Measurements from ENCODE around the gene DAPK2.

The DAPK2 gene

GRCh38 chr15:64052925-64053491 is 6.7 kb upstream of the DAPK2 start:
- no peak for DNase-seq

GRCh38 chr15:64051407-64052259 is 5.3 kb upstream of the DAPK2 start:
- DNase-seq, result no peak

- no peak for DNase-seq
Observed at GRCh38 chr15:64051093-64051402, 4.8 kb upstream of the DAPK2 start.

DNA sequence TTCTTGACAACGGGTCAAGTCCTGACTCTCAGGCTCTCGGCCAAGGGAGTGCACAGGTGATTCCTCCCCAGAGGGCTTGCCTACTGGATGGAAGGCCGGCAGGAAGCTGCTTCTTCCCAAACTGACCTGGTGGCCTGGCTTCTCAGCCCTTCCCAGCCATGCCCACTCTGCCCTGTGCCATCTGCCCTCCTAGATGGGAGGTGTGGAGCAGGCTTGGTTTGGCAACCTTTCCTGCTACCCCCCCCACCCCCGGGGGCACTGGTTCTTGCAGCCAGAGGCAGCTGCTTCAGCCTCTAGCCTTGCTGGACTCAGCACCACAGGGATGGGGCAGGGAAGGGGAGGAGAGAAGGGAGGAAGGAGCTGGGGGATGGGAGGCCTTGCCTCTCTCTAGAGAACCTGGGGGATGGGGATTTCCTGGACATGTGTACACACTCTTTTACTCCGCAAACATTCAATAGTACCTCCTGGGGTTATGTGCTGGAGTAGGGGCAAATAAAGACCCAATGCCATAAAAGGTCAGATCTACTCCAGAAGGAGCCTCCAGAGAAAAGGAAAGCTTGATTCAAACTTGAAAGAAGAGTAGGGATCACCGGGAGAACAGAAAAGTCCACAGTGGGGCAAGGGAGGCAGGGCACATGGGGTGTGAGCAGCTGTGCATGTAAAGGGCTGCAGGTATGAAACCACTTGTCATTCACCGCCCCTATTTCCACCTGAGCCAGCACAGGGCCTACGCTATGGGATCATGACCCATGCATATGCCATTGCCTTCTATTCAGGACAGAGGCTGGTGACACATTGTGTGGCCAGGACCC is 4.2 kb upstream of the DAPK2 start:
- peak; percentile 68 for DNase-seq

GRCh38 chr15:64048781-64049460 is 2.6 kb upstream of the DAPK2 start:
- DNase-seq, result no peak

- DNase-seq, result no peak
Observed at GRCh38 chr15:64045774-64046420, 388 bp downstream of the DAPK2 start.

- no peak for DNase-seq
Observed at GRCh38 chr15:64045101-64045435, 1.2 kb downstream of the DAPK2 start.

- DNase-seq, result no peak
Observed at GRCh38 chr15:64044300-64045100, 1.8 kb downstream of the DAPK2 start.

DNA sequence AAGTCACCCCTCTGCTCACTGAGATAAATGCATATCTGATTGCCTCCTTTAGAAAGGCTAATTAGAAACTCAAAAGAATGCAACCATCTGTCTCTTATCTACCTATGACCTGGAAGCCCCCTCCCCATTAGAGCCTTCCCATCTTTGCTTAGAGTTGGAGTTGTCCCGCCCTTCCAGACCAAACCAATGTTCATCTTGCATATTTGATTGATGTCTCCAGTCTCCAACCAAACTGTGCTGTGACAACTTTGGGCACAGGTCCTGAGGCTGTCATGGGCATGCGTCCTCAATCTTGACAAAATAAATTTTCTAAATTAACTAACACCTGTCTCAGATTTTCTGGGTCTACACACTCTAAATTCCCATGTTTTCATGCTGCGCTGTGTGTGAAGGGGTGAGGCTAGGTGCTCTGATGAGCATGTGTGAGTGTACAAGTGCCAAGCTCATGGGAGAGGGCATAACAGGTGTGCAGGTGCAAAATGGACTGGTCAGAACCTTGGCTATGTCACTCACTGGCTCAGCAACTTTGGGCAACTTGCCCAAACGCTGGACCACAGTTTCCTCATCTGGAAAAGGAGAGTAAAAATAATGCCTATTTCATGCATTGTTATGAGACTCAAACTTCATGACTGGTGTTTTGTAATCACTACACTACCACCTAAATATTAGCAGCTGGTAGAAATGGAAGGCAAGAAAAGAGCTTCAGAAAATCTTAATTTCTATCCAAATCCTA is 7.2 kb downstream of the DAPK2 start:
- no peak for DNase-seq

DNA sequence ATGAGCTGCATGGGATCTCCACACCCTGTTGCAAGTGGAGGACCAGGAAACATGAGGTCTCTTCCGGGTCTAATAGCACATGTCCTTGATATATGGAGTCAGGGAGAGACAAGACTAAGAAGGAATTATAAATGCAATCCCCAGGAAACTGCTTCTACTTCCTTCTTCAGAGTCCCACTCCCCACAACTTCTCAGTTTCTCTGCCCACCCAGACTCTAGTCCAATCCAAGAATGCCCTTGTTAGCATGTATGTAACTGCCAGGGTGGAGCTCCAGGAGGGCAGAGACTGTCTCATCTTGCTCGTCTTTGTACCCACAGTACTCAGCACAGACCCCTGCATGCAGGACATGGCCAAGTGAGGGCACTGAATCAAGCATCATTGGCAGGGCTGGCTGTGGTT is 8.3 kb downstream of the DAPK2 start:
- DNase-seq, result no peak

DNA sequence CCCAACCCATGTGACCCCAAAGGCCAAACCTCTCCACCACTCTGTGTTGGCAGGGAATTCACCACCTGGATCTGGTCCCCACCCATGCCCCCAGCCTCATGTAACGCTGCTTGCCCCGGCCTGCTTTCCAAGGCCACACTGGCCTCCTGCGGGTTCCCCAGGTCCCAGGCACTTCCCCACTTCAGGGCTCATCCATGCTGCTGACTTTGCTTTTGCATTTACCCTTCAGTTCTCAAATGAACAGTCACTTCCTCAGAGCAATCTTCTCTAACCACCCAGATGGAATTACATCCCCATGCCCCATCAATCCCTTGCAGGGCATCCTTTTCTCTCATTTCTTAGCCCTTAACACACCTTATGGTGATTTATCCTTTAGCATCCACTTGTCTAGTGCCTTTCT is 9.2 kb downstream of the DAPK2 start:
- DNase-seq, result no peak

DNA sequence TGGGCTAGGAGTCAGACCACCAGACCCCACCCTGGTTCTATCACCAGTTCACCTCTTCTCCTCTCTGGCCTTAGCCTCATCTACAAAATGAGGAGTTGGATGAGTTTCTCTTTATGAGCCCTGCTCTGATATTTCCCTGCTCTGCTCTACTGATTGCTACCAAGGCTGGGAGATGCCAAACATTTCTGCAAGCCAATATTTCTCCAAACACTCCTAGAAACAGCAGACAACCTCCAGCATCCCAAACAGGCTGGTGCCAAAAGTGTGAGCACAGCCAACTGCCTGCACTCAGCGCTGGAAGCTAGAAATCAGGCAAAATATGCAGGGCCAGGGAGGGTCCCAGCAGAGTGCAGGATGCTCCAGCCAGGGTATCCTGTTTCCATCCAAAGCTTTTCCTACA is 10.8 kb downstream of the DAPK2 start:
- DNase-seq, result no peak

GRCh38 chr15:64034519-64034918 is 11.8 kb downstream of the DAPK2 start:
- no peak for DNase-seq

GRCh38 chr15:64032329-64032728 is 14.0 kb downstream of the DAPK2 start:
- DNase-seq, result no peak

GRCh38 chr15:64030123-64030522 is 16.2 kb downstream of the DAPK2 start:
- no peak for DNase-seq

DNA sequence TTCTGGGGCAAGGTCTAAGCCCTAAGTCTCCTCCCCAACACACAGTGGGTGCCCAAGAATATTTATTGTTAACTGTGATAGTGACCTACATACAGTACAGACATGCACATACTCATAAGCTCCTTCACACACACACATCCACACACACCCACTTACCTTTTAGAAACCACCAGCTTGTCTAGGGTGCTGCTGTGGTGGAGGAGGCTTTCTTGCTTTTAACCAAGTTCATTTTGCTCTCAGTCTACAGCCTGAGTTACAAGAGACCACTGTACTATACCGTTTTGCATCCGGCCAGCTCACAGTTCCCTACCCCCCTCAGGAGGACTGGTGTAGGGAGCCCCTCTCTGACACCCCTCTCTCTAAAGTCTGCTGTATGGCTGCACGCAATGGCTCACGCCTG is 16.7 kb downstream of the DAPK2 start:
- DNase-seq, result no peak

GRCh38 chr15:64029110-64029509 is 17.2 kb downstream of the DAPK2 start:
- no peak for DNase-seq

DNA sequence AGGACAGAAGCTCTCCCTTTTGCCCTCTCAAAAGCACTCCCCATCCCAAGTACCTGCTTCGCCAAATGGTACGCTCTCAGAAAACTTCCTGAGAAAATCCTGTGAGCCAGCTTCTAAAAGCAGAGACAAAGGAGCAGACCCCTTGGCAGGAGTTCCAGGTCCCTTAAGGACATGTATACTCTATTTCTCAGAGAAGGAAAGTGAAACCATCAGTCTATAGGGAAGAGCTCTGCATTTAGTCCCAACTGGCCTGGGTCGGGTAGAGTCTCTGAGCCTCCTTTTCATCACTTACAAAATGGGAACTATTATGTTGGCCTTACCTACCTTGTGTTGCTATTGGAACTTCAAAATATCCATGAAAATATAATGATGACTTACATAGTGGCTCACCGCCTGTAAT is 19.7 kb downstream of the DAPK2 start:
- DNase-seq, result no peak

- DNase-seq, result no peak
Observed at GRCh38 chr15:64024172-64025050, 21.9 kb downstream of the DAPK2 start.

- DNase-seq, result no peak
Observed at GRCh38 chr15:64023220-64023619, 23.1 kb downstream of the DAPK2 start.

Data from NCI-H1092 (cell line).